Activated naive CD8-positive, alpha-beta T cell treated with anti-CD3 and anti-CD28 coated beads, Interleukin-2, amount 10 ng/mL, durations not matched to agents 7 days and 5 days (primary cell): ENCODE measurements around the gene ABL1. TPM values are rescaled to one million over a fixed set of nuclear protein-coding genes. Genes with fewer than 3 reads are reported as not detected.

Experiments used
- ATAC-seq: fragments of 150-1000 bp; cut with Tn5 transposase; one replicate; pipeline ENCODE4 v1.10.0; 2021; ENCODE audit warnings: low read depth, moderate library complexity
- POLR2A ChIA-PET: fragments of 350-600 bp; sonication (Branson Sonifier 250); formaldehyde crosslinking; loops from one replicate; lab custom pipeline; 2021; ENCODE audit warnings: antibody characterized with exemption; lab: Charles Lee
- DNase-seq: peaks from one replicate; pipeline ENCODE4 v3.0.0; 2021
- H3K27ac Mint-ChIP-seq: one replicate; pipeline ENCODE4 v1.8.0; 2022; ENCODE audit warnings: mild to moderate bottlenecking, mixed read lengths
- H3K27me3 Mint-ChIP-seq: one replicate; pipeline ENCODE4 v1.8.0; 2022; ENCODE audit warnings: mild to moderate bottlenecking, moderate library complexity, mixed read lengths
- H3K36me3 Mint-ChIP-seq: one replicate; pipeline ENCODE4 v1.8.0; 2021; ENCODE audit warnings: mild to moderate bottlenecking, mixed read lengths
- H3K4me1 Mint-ChIP-seq: one replicate; pipeline ENCODE4 v1.8.0; 2021; ENCODE audit warnings: mixed read lengths
- H3K4me3 Mint-ChIP-seq: one replicate; pipeline ENCODE4 v1.8.0; 2022; ENCODE audit warnings: mild to moderate bottlenecking, moderate library complexity, mixed read lengths
- H3K9me3 Mint-ChIP-seq: one replicate; pipeline ENCODE4 v1.8.0; 2021; ENCODE audit warnings: mixed read lengths
- total RNA-seq, 2 experiments: library from RNA; stranded (reverse); gene quantifications; one replicate each; pipeline ENCODE4 v1.2.3, GENCODE V29; 2021

Gene ABL1
- total RNA-seq, 2 experiments from 2014 or later: 32.9 to 36.2 TPM

DNA sequence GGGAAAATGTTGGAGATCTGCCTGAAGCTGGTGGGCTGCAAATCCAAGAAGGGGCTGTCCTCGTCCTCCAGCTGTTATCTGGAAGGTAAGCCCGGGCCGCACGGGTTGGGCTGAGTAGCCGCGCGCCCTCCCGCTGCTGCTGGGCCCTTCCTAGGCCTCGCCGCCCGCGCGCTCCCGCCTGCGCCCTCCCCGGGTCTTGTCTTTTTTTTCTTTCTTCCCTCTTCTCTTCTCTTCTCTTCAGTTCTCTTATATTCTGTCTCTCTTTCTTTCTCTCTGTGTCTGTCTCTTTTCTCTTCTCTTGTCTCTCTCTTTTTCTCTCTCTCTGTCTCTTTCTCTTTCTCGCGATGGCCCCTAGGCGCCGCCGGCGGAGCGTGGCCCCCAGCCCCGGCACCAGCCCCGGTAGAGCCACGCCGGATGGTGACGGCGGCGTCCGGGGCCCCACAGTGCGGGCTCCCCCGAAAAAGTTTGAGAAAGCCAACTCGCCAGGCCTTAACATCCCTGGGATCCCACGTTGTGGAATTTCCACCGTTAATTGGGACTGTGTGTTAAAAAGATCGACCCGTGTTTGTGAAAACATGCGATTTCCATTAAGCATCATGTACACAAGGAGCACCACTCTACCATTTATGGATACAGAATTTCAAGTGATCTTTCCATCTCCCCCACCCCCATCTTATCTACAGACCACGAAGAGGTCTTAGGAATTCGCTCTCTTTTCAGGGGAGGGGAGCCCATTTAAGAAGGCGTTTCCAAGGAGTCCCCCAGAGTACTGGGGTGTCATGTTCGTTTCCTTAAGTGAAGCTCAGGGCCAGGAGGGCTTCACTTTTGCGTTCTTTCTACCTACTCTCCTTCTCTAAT is 616 bp downstream of the ABL1 start:
- no peaks in the 10 kb centered on the region for H3K36me3 Mint-ChIP-seq
- peaks cover 19% of the 10 kb centered on the region for H3K4me1 Mint-ChIP-seq
- POLR2A ChIA-PET: no interaction called here
- peak overlapping the region; percentile 90 for H3K27ac Mint-ChIP-seq
- peak; percentile 41 for ATAC-seq
- H3K27me3 Mint-ChIP-seq: peaks cover 4% of the 10 kb centered on the region
- H3K9me3 Mint-ChIP-seq: no peaks in the 10 kb centered on the region
- DNase-seq: peak; percentile 67
- peak overlapping the region; percentile 88 for H3K4me3 Mint-ChIP-seq

DNA sequence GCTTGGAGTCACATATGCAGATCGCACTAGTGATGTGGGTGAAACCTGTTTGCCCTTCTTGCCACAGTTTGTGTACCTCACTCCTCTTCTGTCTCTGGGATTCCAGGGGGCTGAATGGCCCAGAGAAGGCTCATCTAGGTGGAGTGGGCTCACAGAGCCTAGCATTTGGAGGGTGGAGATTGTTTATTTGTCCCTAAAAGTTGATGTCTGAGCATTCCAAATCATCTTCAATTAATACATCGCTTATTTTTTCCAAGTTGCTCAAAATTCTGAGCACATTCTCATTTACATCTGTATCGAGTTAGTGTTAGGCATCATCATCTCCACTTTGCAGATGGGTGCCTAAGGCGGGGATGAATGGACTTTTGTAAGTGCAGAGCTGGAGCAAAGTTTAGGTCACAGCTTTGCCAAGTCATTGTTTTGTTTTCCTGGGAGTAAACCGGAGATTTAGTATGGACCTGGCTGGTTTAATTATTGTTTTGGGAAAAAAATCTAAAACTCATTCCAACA is 2.0 kb downstream of the ABL1 start:
- H3K4me1 Mint-ChIP-seq: peaks cover 19% of the 10 kb centered on the region
- POLR2A ChIA-PET: no interaction called here
- no peak overlapping the region for H3K27ac Mint-ChIP-seq

DNA sequence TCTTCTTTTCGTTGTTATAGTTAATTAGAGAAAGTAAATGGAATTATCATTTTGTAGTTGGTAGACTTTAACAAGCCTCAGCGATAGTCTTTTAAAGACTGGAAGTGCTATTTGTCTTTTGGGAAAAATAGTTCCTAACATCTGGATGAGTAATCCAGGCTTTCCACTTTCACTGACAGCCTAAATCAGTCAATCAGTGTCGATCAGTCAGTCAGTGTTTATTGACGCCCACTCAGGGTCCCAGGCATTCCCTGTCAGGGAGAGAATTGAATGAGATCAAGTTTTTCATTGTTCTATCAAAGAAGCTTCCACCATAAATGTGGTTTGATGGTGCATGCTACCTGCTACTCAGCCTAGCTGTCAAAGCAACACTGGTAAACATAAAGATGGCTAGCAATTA is 2.6 kb downstream of the ABL1 start:
- peaks cover 4% of the 10 kb centered on the region for H3K27me3 Mint-ChIP-seq
- POLR2A ChIA-PET: no interaction called here
- ATAC-seq: no peak
- H3K4me3 Mint-ChIP-seq: no peak overlapping the region
- no peak for DNase-seq
- H3K27ac Mint-ChIP-seq: no peak overlapping the region
- H3K36me3 Mint-ChIP-seq: no peaks in the 10 kb centered on the region
- H3K9me3 Mint-ChIP-seq: no peaks in the 10 kb centered on the region
- H3K4me1 Mint-ChIP-seq: peaks cover 19% of the 10 kb centered on the region

More for the DNA sequence above, 2.0 kb downstream of the ABL1 start:
- DNase-seq (no peak), ATAC-seq (no peak)
- Mint-ChIP-seq H3K36me3 (no peaks in the 10 kb centered on the region), H3K27me3 (peaks cover 4% of the 10 kb centered on the region), H3K9me3 (no peaks in the 10 kb centered on the region), H3K4me3 (peak overlapping the region; percentile 63)

DNA sequence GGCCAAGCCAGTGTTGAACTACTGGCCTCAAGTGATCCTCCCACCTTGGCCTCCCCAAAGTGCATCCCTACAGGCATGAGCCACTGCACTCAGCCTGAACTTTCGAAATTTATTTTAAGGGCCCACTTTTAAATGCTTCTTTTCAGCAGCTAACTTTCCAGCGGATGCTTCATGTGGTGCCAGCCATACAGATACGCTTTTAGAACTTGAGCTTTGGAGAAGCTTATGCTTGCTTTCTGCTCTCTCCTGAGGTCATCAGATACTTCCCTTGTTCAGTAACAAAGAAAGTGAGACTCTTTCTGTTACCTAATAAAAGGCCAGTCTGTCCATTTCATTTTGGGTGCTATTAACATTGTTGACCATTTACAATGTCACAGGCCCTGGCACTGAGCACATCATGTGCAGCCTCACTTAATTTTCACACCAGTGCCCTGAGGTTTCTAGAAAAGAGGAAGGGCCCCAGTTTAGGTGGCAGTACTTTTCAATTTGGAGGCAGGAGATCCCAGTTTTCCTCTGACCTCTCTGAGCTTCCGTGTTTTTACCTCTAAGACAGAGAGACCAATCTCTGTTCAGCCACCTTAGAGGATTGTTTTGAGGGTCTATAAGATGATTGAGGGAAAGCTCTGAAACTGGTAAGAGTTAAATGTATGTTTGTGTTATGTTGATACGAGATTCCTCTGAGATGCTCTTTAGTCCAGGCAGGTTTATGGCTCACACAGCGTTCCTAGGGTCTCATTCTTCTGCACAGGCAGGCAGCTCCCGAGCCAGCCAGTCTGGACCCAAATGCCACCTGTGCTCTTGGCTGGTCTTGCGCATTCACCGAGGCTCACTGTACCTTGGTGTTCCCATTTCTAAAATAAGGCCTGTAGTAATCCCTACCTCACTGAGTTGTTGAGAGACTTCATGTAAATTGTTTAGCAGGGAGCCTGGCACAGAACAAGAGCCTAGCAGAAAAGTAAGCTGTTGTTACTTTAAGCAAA is 4.4 kb downstream of the ABL1 start:
- ATAC-seq: no peak
- Mint-ChIP-seq H3K4me1 (peaks cover 23% of the 10 kb centered on the region), H3K4me3 (no peak overlapping the region), H3K27ac (no peak overlapping the region), H3K36me3 (no peaks in the 10 kb centered on the region), H3K27me3 (peaks cover 2% of the 10 kb centered on the region), H3K9me3 (no peaks in the 10 kb centered on the region)
- DNase-seq: no peak
- POLR2A ChIA-PET: no interaction called here

DNA sequence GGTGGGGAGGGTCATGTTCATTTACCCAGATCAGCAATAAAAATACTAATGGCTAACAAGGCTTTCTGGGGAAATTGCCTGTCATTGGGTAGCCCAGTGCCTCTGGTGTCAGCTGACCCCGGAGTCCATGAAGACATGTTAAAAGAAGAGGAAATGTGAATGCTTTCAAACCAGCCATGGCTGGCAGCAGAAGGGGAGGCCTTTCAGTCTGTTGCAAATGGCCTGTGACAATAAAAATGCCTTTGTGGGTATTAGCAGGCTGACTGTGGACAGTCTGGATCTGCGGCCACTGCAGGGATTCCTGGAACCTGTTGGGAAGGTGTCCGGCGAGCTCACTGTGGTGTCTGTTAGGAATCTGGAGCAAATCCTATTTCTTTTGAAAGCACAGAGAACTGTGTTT is 7.5 kb downstream of the ABL1 start:
- DNase-seq (no peak), ATAC-seq (no peak)
- Mint-ChIP-seq H3K27me3 (no peaks in the 10 kb centered on the region), H3K27ac (no peak overlapping the region), H3K4me1 (peaks cover 12% of the 10 kb centered on the region), H3K36me3 (no peaks in the 10 kb centered on the region), H3K9me3 (no peaks in the 10 kb centered on the region), H3K4me3 (no peak overlapping the region)
- POLR2A ChIA-PET: no interaction called here

DNA sequence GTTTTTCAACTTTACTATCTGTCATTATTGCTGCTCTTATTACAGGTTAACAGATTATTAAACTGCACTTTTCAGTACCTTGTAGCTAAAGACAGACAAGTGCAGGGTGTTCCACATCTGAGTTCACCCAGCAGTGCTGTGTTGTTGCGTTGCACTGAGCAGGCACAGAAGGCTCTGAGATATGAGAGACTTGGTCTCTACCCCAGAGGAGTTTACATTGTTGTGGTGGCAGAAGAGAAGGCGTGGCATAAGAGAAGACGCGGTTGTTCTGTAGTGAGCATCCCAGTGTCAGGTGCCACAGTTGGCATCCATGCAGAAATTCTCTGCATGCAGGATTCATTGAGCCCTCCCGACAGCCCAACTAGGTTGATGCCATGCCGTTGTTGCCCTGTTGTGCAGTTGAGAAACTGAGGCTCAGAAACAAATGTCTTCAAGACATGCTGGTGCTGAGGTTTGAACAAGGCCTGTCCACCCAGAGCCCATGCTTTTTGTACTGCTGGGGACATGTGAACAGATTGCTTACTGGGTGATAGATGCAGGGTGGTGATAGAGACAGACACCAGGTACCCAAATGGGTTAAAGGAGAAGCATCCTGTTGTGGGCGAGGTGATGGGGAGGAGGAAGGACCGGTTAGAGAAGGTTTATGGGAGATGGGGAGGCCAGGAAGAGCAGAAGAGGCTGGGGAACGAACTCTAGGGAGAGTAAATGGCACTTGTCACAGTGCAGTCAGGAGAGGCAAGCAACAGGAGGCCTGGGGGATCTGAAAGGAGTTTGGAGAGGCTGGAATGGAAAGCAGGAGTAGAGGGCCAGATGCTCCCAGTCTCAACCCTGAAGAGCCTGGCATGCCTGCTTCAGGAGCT is 8.2 kb downstream of the ABL1 start:
- Mint-ChIP-seq H3K9me3 (no peaks in the 10 kb centered on the region), H3K4me3 (no peak overlapping the region), H3K27ac (no peak overlapping the region), H3K4me1 (peaks cover 12% of the 10 kb centered on the region), H3K27me3 (no peaks in the 10 kb centered on the region), H3K36me3 (no peaks in the 10 kb centered on the region)
- ATAC-seq: no peak
- DNase-seq: no peak
- POLR2A ChIA-PET: no interaction called here

DNA sequence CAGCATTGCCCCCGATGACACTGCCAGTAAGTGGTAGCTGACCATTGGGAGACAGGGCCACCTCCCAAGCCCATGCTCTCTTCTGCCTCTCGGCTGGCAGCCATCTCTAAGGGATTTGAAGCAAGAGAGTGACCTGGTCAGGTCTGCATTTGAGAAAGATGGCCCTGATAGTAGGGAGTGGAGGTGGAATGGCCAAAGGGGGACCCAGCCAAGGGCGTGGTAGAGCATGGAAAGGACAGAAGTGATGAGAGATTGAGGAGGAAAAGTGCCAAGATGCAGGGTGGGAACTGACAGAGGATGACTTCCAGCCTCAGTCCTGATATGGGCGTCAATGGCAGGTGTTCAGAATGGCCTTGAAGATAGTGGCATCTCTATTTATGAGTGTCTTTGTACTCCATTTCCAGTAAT is 9.0 kb downstream of the ABL1 start:
- ATAC-seq (no peak), DNase-seq (no peak)
- POLR2A ChIA-PET: no interaction called here
- H3K4me1 Mint-ChIP-seq: peaks cover 12% of the 10 kb centered on the region
- no peaks in the 10 kb centered on the region for H3K27me3 Mint-ChIP-seq
- no peaks in the 10 kb centered on the region for H3K9me3 Mint-ChIP-seq
- no peaks in the 10 kb centered on the region for H3K36me3 Mint-ChIP-seq
- H3K4me3 Mint-ChIP-seq: no peak overlapping the region
- no peak overlapping the region for H3K27ac Mint-ChIP-seq

DNA sequence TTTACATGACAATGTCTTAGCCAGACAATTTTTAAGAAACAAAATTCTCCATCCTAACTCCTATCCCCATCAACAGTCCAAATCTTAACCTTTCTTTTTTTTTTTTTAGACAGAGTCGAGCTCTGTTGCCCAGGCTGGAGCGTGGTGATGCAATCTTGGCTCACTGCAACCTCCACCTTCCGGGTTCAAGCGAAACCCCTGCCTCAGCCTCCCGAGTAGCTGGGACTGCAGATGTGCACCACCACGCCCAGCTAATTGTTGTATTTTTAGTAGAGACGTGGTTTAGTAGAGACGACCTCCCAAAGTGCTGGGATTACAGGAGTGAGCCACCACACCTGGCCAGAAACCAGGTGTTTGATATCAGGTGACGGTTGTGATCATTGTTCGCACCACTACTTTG is 10.2 kb downstream of the ABL1 start:
- DNase-seq (no peak), ATAC-seq (no peak)
- Mint-ChIP-seq H3K4me1 (peaks cover 12% of the 10 kb centered on the region), H3K27ac (no peak overlapping the region), H3K9me3 (no peaks in the 10 kb centered on the region), H3K27me3 (no peaks in the 10 kb centered on the region), H3K36me3 (no peaks in the 10 kb centered on the region), H3K4me3 (no peak overlapping the region)
- POLR2A ChIA-PET: no interaction called here

DNA sequence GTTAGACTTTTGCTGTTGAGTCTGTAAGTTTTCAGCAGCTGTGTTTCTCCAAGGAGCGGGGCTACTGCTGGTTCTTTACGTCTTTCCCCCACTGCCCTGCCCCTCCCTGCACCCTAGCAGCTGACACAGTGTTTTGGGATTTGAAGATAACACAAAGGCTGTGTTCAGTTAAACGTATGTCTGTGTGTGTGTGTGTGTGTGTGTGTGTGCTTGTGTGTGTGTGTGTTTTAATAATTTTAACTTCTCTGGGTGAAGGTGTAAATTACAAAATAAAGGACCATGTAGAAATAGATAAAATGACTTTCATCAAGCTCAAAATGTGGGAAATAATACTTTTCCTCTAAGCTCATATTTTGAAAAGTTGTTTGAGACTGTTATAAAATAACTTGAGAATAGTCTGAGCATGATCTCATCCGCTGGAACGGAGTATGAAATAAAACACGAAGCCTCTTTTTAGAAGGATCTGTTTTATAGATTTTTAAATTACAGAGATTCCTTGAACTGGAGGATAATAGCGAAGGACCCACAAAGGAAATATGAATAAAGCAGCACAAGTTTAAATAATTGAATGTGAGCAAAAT is 10.9 kb downstream of the ABL1 start:
- Mint-ChIP-seq H3K4me3 (no peak overlapping the region), H3K9me3 (no peaks in the 10 kb centered on the region), H3K27me3 (no peaks in the 10 kb centered on the region), H3K36me3 (no peaks in the 10 kb centered on the region), H3K27ac (no peak overlapping the region), H3K4me1 (peaks cover 12% of the 10 kb centered on the region)
- no peak for DNase-seq
- POLR2A ChIA-PET: no interaction called here
- no peak for ATAC-seq

DNA sequence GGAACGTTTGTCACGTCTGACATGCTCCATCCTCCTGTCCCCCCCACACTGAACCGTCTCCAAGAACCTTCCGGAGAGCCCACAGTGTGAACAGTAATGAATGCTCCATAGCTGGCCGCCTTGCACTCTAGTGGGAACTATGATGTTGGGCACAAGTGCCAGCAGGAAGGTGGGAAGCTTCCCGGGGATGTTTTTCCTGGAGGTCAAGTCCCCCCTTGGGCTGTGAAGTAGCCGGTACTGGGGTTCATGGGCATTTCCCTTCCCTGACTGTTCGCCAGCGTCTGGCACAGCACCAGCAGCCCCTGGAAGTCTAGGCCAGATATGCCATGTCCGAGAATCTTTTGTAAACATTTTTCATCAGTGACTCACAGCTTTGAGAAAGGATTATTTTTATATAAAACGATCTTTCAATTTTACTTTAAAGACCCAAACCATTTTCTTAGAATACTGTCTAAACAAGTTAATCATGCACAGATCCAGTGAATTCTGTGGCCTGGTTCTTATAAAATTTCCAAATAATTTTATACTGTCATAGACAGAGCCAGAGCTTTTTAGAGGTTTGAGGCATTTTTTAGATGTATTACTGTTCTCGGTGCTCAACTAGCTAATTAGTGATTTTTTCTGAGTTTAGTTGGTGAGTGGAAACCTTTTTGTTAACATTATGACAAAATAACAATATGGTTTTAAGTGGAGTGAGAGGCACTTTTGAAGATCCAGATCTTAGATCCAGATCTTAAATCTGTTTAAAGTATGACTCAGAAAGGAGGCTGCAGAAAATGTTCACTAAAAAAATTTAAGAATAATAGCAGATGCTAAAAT is 11.6 kb downstream of the ABL1 start:
- Mint-ChIP-seq H3K27me3 (no peaks in the 10 kb centered on the region), H3K36me3 (no peaks in the 10 kb centered on the region), H3K4me1 (peaks cover 12% of the 10 kb centered on the region), H3K9me3 (no peaks in the 10 kb centered on the region), H3K4me3 (no peak overlapping the region), H3K27ac (no peak overlapping the region)
- no peak for ATAC-seq
- no peak for DNase-seq
- POLR2A ChIA-PET: no interaction called here

DNA sequence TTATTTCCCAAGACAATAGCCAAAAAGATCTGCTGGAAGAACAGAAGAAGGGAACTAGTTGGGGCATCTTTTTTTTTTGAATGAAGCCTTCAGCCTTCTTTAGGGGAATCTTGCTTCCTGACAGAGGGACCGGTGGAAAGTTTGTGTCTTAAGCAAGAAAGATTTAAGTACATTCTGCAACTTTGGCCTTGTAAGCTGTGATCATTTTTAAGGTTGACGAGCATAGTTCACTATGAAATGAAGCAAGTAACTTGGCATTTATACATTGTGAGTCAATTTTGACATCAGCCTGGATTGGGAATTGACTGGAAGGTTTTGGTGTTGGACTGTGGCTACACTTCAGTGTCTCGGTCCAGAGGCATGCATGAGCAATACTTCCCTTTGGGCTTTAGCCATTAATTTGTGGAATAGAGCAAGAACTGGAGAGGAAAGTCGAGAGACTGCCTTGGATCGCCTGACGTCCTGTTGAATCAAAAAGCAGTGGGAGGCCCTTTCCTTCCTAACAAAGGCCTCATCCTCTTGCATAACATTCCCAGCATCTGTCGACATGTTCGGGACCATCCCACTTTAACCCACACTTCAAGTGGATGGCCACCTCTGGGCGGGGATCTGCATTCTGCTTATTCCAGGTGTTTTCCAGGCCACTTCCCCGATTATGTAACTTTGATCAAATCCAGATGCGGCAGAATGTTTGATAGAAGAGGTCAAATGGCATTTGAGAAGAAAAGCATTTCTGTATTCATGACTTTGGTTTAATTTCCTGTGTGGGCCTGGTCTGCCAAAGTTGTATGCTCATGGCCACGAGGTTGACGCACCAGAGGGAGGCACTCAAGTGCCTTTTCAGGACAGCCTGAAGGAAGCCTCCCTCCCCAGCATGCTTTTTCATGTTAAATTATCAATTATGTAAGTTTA is 12.5 kb downstream of the ABL1 start:
- DNase-seq (no peak), ATAC-seq (no peak)
- Mint-ChIP-seq H3K9me3 (no peaks in the 10 kb centered on the region), H3K27me3 (no peaks in the 10 kb centered on the region), H3K27ac (no peak overlapping the region), H3K4me1 (peaks cover 12% of the 10 kb centered on the region), H3K36me3 (no peaks in the 10 kb centered on the region), H3K4me3 (no peak overlapping the region)
- POLR2A ChIA-PET: no interaction called here
